ENCODE measurements around the gene NT5DC4. TPM values are rescaled to one million over a fixed set of nuclear protein-coding genes. Genes with fewer than 3 reads are reported as not detected.

Gene NT5DC4
- total and polyA plus RNA-seq, 12 donors = 0.22 to 0.56 (median 0.24) TPM; not detected in 9

- DNase-seq = peak in 1 of 7 donors; percentile 41
- H3K9me3 ChIP-seq (replicated peaks in 1 of 3) = no peaks in the 10 kb centered on the region
- intact Hi-C loops (cut with DNase I) = loop anchor here (5.0 to 10.0 kb wide), 3 partner anchors 33 to 100 kb away; no protein-coding TSS in a partner anchor
- WGBS, 4 donors = 79 to 88% (median 81%) methylated on average over 8 to 21 of the region's 21 CpGs
- no peaks in the 10 kb centered on the region for H3K36me3 ChIP-seq (replicated peaks in 1 of 2)
- H3K4me3 ChIP-seq = no peak overlapping the region
- no peaks in the 10 kb centered on the region for H3K27me3 ChIP-seq
- TF ChIP-seq CTCF (IDR thresholded peaks at IDR 0.05) = no peak
- no peak for TF ChIP-seq POLR2A (IDR thresholded peaks at IDR 0.05)
- no peak overlapping the region for H3K27ac ChIP-seq
- peaks cover 0 to 4% of the 10 kb centered on the region in 2 donors for H3K4me1 ChIP-seq (replicated peaks in 1 of 2)
Observed at GRCh38 chr2:112724591-112725525, 4.0 kb downstream of the NT5DC4 start.

- peaks cover 0 to 4% of the 10 kb centered on the region in 2 donors for H3K4me1 ChIP-seq (replicated peaks in 1 of 2)
- no peaks in the 10 kb centered on the region for H3K9me3 ChIP-seq (replicated peaks in 1 of 3)
- intact Hi-C loops (cut with DNase I) = loop anchor here (2.0 to 10.0 kb wide), 4 partner anchors 34 to 125 kb away; no protein-coding TSS in a partner anchor
- WGBS, 4 donors = 80 to 92% (median 83%) methylated on average over 4 to 15 of the region's 15 CpGs
- no peak overlapping the region for H3K4me3 ChIP-seq
- no peak for TF ChIP-seq POLR2A (IDR thresholded peaks at IDR 0.05)
- TF ChIP-seq CTCF (IDR thresholded peaks at IDR 0.05) = no peak
- no peaks in the 10 kb centered on the region for H3K36me3 ChIP-seq (replicated peaks in 1 of 2)
- no peak overlapping the region for H3K27ac ChIP-seq
- DNase-seq = peak in 1 of 7 donors; percentile 39
- no peaks in the 10 kb centered on the region for H3K27me3 ChIP-seq
Observed at GRCh38 chr2:112725545-112726457, 5.0 kb downstream of the NT5DC4 start.

GRCh38 chr2:112726487-112727190, 5.8 kb downstream of the NT5DC4 start:
- no peak overlapping the region for H3K27ac ChIP-seq
- no peaks in the 10 kb centered on the region for H3K9me3 ChIP-seq (replicated peaks in 1 of 3)
- no peaks in the 10 kb centered on the region for H3K27me3 ChIP-seq
- H3K4me1 ChIP-seq (replicated peaks in 1 of 2) = peaks cover 0 to 4% of the 10 kb centered on the region in 2 donors
- intact Hi-C loops (cut with DNase I) = loop anchor here (2.0 to 10.0 kb wide), 4 partner anchors 34 to 126 kb away; no protein-coding TSS in a partner anchor
- peak; percentile 94 to 98 (median 97) for TF ChIP-seq CTCF (IDR thresholded peaks at IDR 0.05)
- TF ChIP-seq POLR2A (IDR thresholded peaks at IDR 0.05) = no peak
- H3K4me3 ChIP-seq = no peak overlapping the region
- peak; percentile 84 to 94 (median 90) for DNase-seq
- WGBS, 4 donors = 24 to 37% (median 29%) methylated on average over 6 to 19 of the region's 19 CpGs
- H3K36me3 ChIP-seq (replicated peaks in 1 of 2) = no peaks in the 10 kb centered on the region
